Uterus (tissue), 2 donors: ENCODE results near the gene FPR1.

Experiments used
- POLR2A ChIP-seq, 2 donors: fragments of 450-650 bp; IDR thresholded peaks; one replicate each; pipeline ENCODE4 v1.6.1; 2016; ENCODE audit warnings: antibody characterized with exemption in 2 of 2, mild to moderate bottlenecking in 1 of 2, moderate library complexity in 1 of 2
- TF ChIP-seq, protein P1 (sequence below), 4 experiments: fragments of 200-600 bp in 2 of 4; fragments of 450-650 bp in 2 of 4; sonication (generic) in 2 of 4; IDR thresholded peaks; one replicate each; pipeline ENCODE4 v1.5.1; 2016 to 2019; ENCODE audit warnings: antibody characterized with exemption in 4 of 4, mild to moderate bottlenecking in 2 of 4, moderate library complexity in 1 of 4

DNA sequence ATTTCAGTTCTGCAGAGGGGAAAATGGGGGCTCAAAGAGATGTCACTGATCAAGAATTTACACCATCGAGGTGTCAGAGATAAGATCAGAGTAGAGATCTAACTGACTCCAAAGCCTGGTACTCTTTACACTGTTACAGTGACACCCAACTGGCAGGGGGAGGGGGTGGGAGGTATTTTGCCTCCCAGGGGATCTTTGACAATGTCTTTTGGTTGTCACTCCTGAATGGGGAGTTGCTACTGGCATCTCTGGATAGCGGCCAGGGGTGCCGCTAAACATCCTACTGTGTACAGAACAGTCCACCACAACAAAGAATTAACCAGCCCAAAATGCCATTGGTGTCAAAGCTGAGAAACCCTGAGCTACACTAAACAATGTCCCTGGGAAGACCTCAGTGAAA is 46.4 kb upstream of the FPR1 start:
- TF ChIP-seq, protein P1, sequence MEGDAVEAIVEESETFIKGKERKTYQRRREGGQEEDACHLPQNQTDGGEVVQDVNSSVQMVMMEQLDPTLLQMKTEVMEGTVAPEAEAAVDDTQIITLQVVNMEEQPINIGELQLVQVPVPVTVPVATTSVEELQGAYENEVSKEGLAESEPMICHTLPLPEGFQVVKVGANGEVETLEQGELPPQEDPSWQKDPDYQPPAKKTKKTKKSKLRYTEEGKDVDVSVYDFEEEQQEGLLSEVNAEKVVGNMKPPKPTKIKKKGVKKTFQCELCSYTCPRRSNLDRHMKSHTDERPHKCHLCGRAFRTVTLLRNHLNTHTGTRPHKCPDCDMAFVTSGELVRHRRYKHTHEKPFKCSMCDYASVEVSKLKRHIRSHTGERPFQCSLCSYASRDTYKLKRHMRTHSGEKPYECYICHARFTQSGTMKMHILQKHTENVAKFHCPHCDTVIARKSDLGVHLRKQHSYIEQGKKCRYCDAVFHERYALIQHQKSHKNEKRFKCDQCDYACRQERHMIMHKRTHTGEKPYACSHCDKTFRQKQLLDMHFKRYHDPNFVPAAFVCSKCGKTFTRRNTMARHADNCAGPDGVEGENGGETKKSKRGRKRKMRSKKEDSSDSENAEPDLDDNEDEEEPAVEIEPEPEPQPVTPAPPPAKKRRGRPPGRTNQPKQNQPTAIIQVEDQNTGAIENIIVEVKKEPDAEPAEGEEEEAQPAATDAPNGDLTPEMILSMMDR (IDR thresholded peaks at IDR 0.05): no peak
- no peak for TF ChIP-seq POLR2A (IDR thresholded peaks at IDR 0.05)
